ENCODE data around the gene COX7A2. TPM values are rescaled to one million over a fixed set of nuclear protein-coding genes. Genes with fewer than 3 reads are reported as not detected.

Gene COX7A2
- total RNA-seq, 1 experiment from 2014 or later = 451 TPM

GRCh38 chr6:75244063-75244584 is 523 bp upstream of the COX7A2 start:
- Histone ChIP-seq H3K27me3 (replicated peaks; ENCODE audit: insufficient read depth, low read depth, low read length, poor library complexity) (no peaks in the 10 kb centered on the region), H3K36me3 (ENCODE audit: insufficient read depth, low read length, poor library complexity, severe bottlenecking) (peaks cover 19% of the 10 kb centered on the region), H3K4me1 (ENCODE audit: insufficient read depth, low read length, poor library complexity, severe bottlenecking) (no peaks in the 10 kb centered on the region), H3K9me3 (ENCODE audit: low read depth, low read length, poor library complexity, severe bottlenecking) (no peaks in the 10 kb centered on the region), H3K4me3 (ENCODE audit: low read depth, low read length, poor library complexity, severe bottlenecking) (peak overlapping the region; percentile 75), H3K27ac (ENCODE audit: low read depth, low read length, poor library complexity, severe bottlenecking) (peak overlapping the region; percentile 87)
- ChIA-PET CTCF (no interaction called here), POLR2A (ENCODE audit: low non-redundant PET) (interaction anchor here (0.6 kb wide), 1 partner anchor 367 kb away, joined by 3 read pairs; no protein-coding TSS in a partner anchor)
- DNase-seq (ENCODE audit: low spot score) = peak; percentile 12
- TF ChIP-seq, protein P1, sequence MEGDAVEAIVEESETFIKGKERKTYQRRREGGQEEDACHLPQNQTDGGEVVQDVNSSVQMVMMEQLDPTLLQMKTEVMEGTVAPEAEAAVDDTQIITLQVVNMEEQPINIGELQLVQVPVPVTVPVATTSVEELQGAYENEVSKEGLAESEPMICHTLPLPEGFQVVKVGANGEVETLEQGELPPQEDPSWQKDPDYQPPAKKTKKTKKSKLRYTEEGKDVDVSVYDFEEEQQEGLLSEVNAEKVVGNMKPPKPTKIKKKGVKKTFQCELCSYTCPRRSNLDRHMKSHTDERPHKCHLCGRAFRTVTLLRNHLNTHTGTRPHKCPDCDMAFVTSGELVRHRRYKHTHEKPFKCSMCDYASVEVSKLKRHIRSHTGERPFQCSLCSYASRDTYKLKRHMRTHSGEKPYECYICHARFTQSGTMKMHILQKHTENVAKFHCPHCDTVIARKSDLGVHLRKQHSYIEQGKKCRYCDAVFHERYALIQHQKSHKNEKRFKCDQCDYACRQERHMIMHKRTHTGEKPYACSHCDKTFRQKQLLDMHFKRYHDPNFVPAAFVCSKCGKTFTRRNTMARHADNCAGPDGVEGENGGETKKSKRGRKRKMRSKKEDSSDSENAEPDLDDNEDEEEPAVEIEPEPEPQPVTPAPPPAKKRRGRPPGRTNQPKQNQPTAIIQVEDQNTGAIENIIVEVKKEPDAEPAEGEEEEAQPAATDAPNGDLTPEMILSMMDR (conservative IDR thresholded peaks at IDR 0.05; ENCODE audit: low read depth, low read length) = no peak
- no peak for TF ChIP-seq EZH2 (IDR thresholded peaks at IDR 0.05; ENCODE audit: borderline replicate concordance, low read depth, low read length, poor library complexity, severe bottlenecking)
- intact Hi-C loops (cut with micrococcal nuclease; ENCODE audit: unreplicated experiment) = no loop called here
- BruUV-seq (replicated peaks) = TSS peak; percentile 99

DNA sequence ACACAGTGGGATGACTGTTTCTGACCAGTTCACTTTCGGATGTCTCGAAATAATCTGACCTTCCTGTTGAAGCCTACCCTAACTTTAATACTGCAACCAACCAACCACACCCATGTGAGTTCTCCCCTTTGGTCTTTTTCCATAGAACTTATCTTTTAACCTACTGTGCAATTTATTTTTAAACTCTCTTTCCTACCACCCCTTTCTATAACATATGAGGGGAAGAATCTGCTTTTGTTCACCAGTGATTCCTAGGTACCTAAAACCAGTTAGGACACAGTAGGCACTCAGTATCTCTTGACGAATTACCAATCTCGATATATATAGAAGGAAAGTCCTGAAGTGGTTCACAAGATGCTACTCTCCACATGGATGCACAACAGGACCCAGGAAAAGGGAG is 7.0 kb downstream of the COX7A2 start:
- ChIA-PET CTCF (no interaction called here), POLR2A (ENCODE audit: low non-redundant PET) (no interaction called here)
- Histone ChIP-seq H3K27me3 (replicated peaks; ENCODE audit: insufficient read depth, low read depth, low read length, poor library complexity) (no peaks in the 10 kb centered on the region), H3K4me1 (ENCODE audit: insufficient read depth, low read length, poor library complexity, severe bottlenecking) (no peaks in the 10 kb centered on the region), H3K27ac (ENCODE audit: low read depth, low read length, poor library complexity, severe bottlenecking) (no peak overlapping the region), H3K9me3 (ENCODE audit: low read depth, low read length, poor library complexity, severe bottlenecking) (no peaks in the 10 kb centered on the region), H3K4me3 (ENCODE audit: low read depth, low read length, poor library complexity, severe bottlenecking) (no peak overlapping the region), H3K36me3 (ENCODE audit: insufficient read depth, low read length, poor library complexity, severe bottlenecking) (peaks cover 37% of the 10 kb centered on the region)
- intact Hi-C loops (cut with micrococcal nuclease; ENCODE audit: unreplicated experiment) = no loop called here
- BruUV-seq (replicated peaks) = no TSS peak
- no peak for DNase-seq (ENCODE audit: low spot score)
- no peak for TF ChIP-seq EZH2 (IDR thresholded peaks at IDR 0.05; ENCODE audit: borderline replicate concordance, low read depth, low read length, poor library complexity, severe bottlenecking)
- TF ChIP-seq, protein P1 (conservative IDR thresholded peaks at IDR 0.05; ENCODE audit: low read depth, low read length) = no peak

DNA sequence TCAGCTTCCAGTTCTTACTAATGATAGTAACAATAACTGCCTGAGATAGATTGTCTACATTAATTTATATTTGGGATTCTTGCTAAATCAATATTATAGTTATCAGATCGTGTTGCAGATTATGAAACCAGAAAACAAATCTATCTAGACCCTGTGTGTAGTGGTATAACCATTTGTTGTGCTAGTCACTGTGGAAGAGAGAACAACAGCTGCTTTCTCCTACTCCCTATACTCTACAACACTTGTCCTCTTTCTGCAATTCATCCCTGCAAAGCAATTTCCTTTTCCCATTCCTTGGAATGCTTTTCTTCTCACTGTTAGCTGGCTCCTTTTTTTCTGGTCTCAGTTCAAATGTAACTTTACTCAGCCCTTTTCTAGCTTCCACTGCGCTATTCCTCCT is 8.3 kb downstream of the COX7A2 start:
- DNase-seq (ENCODE audit: low spot score) = no peak
- Histone ChIP-seq H3K4me1 (ENCODE audit: insufficient read depth, low read length, poor library complexity, severe bottlenecking) (no peaks in the 10 kb centered on the region), H3K27ac (ENCODE audit: low read depth, low read length, poor library complexity, severe bottlenecking) (no peak overlapping the region), H3K27me3 (replicated peaks; ENCODE audit: insufficient read depth, low read depth, low read length, poor library complexity) (no peaks in the 10 kb centered on the region), H3K4me3 (ENCODE audit: low read depth, low read length, poor library complexity, severe bottlenecking) (no peak overlapping the region), H3K36me3 (ENCODE audit: insufficient read depth, low read length, poor library complexity, severe bottlenecking) (peaks cover 27% of the 10 kb centered on the region), H3K9me3 (ENCODE audit: low read depth, low read length, poor library complexity, severe bottlenecking) (no peaks in the 10 kb centered on the region)
- no peak for TF ChIP-seq EZH2 (IDR thresholded peaks at IDR 0.05; ENCODE audit: borderline replicate concordance, low read depth, low read length, poor library complexity, severe bottlenecking)
- TF ChIP-seq, protein P1 (conservative IDR thresholded peaks at IDR 0.05; ENCODE audit: low read depth, low read length) = no peak
- ChIA-PET POLR2A (ENCODE audit: low non-redundant PET) (interaction anchor here (0.6 kb wide), 1 partner anchor 467 kb away, joined by 3 read pairs; no protein-coding TSS in a partner anchor), CTCF (no interaction called here)
- no TSS peak for BruUV-seq (replicated peaks)
- intact Hi-C loops (cut with micrococcal nuclease; ENCODE audit: unreplicated experiment) = no loop called here

Measured in A673 (cell line).